SK-N-SH (cell line): ENCODE data around the gene ACKR3.

Experiments used
- CTCF ChIP-seq: fragments of 200-600 bp; sonication (generic); IDR thresholded peaks from 2 replicates; pipeline ENCODE4 v1.6.1; 2017; ENCODE audit warnings: antibody characterized with exemption, mild to moderate bottlenecking, moderate library complexity
- EZH2phosphoT487 ChIP-seq: fragments of 200-600 bp; sonication (generic); IDR thresholded peaks from 2 replicates; pipeline ENCODE4 v1.6.1; 2017; ENCODE audit warnings: low read depth, mixed run types, mild to moderate bottlenecking, antibody characterized with exemption, moderate library complexity, borderline replicate concordance
- FOXM1 ChIP-seq: IDR thresholded peaks from 2 replicates; pipeline ENCODE4 v1.4.0; 2012; ENCODE audit warnings: low read depth, mild to moderate bottlenecking
- GABPA ChIP-seq: IDR thresholded peaks from 2 replicates; pipeline ENCODE4 v1.4.0; 2012; ENCODE audit warnings: low read depth, mild to moderate bottlenecking
- JUND ChIP-seq: IDR thresholded peaks from 2 replicates; pipeline ENCODE4 v1.4.0; 2012
- MAX ChIP-seq: IDR thresholded peaks from 2 replicates; pipeline ENCODE4 v1.4.0; 2012; ENCODE audit warnings: low read depth
- POLR2AphosphoS5 ChIP-seq: IDR thresholded peaks from 2 replicates; pipeline ENCODE4 v1.6.1; 2012; ENCODE audit warnings: low read depth, low read length
- REST ChIP-seq: IDR thresholded peaks from 2 replicates; pipeline ENCODE4 v1.6.1; 2012; ENCODE audit warnings: mild to moderate bottlenecking, low read depth, low read length, moderate library complexity
- RXRA ChIP-seq: IDR thresholded peaks from 2 replicates; pipeline ENCODE4 v1.4.0; 2012; ENCODE audit warnings: low read depth, mild to moderate bottlenecking, borderline replicate concordance
- TAF1 ChIP-seq: IDR thresholded peaks from 2 replicates; pipeline ENCODE4 v1.6.1; 2012; ENCODE audit warnings: low read depth, mild to moderate bottlenecking, low read length, moderate library complexity, borderline replicate concordance
- USF2 ChIP-seq: fragments of 150-350 bp; IDR thresholded peaks from 2 replicates; pipeline ENCODE4 v1.6.1; 2017; ENCODE audit warnings: antibody characterized with exemption, low read length, low read depth, borderline replicate concordance

GRCh38 chr2:236581546-236581945 lies 11.9 kb downstream of the ACKR3 start:
- no peak for TF ChIP-seq CTCF
- TF ChIP-seq USF2, result no peak
- no peak for TF ChIP-seq TAF1
- no peak for TF ChIP-seq FOXM1
- no peak for TF ChIP-seq MAX
- TF ChIP-seq REST, result no peak
- TF ChIP-seq GABPA, result no peak
- TF ChIP-seq RXRA, result no peak
- TF ChIP-seq POLR2AphosphoS5, result no peak
- no peak for TF ChIP-seq EZH2phosphoT487
- no peak for TF ChIP-seq JUND
